NCI-H226 (cell line): ENCODE data around the gene CHRNA5.
"Not testable (repeated sequence)": the region's sequence is repeated elsewhere in the genome, so short reads cannot be mapped to it uniquely, and the experiment has no call there.

Source experiments
- DNase-seq: peaks from one replicate; pipeline ENCODE4 v3.0.0-alpha.2; 2015

Gene CHRNA5

DNA sequence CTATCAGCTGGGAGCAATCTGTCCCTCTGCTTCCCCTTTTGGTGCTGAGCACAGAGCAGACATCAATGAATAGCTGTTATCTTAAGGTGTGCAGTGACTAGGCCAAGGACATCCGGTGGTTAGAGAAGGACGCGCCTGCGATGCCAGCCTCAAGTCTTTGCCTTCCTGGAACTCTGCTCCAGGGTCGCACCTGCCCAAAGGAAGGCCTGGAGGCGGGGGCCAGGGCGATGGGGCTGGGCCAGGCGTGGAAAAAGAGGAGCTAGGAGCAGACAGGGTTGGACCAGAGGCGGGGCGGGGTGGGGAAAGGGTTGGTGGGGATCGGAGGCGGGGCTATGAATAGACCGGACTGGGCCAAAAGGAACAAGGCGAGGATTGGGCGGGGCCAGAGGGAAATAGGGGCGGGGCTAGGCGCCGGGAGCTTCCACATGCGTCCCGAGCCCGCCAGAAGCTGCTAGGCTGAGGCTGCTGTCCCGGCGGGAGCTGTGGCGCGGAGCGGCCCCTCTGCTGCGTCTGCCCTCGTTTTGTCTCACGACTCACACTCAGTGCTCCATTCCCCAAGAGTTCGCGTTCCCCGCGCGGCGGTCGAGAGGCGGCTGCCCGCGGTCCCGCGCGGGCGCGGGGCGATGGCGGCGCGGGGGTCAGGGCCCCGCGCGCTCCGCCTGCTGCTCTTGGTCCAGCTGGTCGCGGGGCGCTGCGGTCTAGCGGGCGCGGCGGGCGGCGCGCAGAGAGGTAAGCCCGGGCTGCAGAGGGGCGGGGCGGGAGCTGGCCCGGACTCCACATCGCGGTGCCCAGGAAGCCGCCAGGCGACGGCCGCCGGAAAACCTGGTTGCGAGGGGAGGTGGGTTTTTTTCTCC is at the start of gene CHRNA5:
TSS of gene CHRNA5 (plus strand) at position 424 of the 854 bp plus-strand sequence. CDS start at position 624, 200 bp downstream.
- DNase-seq: peak; percentile 90

DNA sequence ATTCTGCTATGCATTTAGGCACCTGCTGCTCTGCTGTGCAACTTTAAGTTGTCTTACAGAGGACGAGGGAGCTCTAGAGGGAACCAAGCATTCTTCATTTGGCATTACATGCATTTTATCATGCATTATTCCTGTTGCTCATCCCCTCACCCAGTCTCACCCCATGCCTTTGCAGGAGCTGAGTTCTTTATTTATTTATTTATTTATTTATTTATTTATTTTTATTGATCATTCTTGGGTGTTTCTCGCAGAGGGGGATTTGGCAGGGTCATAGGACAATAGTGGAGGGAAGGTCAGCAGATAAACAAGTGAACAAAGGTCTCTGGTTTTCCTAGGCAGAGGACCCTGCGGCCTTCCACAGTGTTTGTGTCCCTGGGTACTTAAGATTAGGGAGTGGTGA is 45.3 kb upstream of the CHRNA5 start:
- DNase-seq: not testable (repeated sequence)

DNA sequence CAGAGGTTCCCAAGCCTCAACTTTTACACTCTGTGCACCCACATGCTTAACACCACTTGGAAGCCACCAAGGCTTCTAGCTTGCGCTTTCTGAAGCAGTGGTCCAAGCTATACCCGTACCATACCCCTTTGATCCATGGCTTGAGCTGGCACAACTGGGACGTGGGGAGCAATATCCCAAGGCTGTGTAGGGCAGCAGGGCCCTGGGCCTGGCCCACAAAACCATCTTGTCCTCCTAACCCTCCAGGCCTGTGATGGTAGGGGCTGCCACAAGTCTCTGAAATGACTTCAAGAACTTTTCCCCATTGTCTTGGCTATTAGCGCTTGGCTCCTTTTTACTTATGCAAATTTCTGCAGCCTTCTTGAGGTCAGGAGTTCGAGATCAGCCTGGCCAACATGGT is 41.1 kb upstream of the CHRNA5 start:
- DNase-seq: no peak

DNA sequence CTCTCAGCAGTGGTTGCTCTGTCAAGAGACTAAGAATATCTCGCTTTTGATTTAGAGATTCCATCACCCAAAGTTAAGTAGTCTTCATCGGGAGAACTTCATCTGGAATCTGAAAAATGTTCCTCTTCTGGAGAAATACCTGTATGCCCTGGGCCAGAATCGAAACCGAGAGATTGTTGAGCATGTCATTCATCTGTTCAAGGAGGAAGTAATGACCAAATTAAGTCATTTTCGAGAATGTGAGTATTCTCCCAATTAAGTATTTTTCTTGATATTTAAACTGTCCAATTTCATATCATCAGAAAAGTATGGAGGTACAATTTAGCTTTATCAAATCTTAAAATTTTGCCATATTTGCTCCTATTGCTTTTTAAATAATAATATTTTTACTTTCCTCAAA is 38.0 kb upstream of the CHRNA5 start:
- no peak for DNase-seq

DNA sequence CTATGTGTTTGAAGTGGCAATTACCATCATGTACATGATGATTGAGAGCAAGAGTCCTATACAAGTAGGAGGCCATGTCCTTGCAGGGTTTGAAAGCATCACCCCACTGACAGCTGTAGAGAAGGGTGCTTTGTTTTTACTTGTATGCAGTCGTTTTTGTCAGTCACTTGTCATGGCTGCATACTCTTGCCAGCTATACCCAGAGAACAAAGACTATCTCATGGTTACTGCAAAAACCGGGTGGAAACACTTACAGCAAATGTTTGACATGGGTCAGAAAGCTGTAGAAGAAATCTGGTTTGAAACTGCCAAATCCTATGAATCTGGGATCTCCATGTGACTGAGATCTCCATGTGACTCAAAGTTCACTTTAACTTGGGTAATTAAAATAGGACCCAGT is 32.0 kb upstream of the CHRNA5 start:
- DNase-seq: no peak

DNA sequence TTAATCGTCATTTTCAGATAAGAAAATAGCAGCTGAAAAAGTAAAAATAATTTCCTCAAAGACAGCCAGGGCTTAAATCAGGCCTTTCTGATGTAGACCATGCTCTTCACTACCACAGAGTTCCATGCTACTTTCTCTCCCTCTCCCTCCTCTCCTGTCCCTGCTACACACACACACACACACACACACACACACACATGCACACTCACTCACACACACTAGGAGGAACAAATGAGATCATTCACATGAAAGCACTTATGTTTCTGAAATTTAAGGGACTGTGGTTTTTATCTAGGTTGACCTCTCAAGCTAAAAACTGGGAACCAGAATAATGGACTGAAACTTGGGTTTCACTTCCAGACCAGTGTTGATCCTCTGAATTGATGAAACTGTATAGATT is 29.2 kb upstream of the CHRNA5 start:
- no peak for DNase-seq

DNA sequence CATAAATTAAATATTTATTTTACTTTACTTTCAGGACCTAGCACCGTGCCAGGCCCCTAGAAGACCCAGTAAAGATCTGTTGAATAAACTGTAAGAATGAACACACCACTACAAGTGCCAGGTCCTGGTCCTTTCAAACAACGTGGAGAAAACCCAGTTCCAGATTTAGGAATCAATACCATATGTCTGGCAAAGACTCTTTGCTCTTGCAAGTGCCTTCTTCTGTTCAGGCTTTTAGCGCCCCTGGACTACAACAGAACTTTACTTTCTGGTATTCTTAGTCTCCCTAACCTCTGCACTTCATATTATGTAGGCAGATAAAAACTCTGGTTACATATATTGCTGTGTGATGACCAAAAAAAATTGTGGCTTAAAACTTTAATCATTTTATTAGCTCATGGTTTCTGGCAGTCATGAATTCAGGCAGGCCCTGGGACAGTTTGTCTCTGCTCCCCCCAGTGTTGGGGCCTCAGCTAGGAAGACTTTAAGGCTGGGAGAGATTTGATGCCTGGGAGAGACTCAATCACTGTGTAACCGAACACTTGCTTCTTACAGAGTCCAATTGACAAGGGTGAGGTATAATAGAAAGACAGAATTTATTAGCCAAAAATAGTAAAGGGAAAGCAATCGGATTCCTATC is 27.9 kb upstream of the CHRNA5 start:
- DNase-seq: no peak

DNA sequence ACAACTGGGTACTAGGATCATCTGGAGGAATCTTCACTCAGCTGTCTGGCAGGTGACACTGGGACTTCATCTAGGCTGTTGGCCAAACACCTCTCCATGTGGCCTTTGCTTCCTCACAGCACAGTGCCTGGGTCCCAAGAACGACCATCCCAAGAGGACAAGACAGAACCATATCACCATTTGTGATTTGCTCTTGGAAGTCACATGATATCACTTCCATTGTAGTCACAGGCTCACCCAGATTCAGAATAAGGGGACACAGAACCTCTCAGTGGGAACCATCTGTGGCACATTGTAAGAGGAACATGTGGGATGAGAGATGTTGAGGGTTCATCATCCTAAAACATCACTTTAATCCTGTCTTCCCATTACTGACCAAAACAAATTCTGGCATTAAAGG is 27.0 kb upstream of the CHRNA5 start:
- no peak for DNase-seq

DNA sequence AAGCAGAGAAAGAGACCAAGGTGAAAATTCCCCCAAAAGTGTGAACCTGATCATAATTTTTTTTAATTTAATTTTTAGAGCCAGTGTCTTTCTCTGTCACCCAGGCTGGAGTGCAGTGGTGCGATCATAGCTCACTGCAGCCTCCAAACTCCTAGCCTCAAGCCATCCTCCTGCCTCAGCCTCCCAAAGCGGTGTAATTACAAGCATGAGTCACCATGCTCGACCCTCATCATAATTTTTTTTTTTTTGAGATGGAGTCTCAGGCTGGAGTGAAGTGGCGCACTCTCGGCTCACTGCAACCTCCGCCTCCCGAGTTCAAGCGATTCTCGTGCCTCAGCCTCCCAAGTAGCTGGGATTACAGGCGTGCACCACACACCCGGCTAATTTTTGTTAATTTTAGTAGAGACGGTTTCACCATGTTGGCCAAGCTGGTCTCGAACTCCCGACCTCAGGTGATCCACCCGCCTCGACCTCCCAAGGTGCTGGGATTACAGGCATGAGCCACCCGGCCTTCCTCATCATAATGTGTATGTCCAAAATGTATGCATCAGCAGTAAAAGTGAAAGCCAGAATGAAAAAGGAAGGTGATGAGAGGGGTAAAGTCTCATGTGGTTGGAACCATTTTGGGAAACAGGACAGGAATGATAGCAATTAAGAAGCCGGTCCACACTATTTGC is 25.7 kb upstream of the CHRNA5 start:
- DNase-seq: not testable (repeated sequence)

DNA sequence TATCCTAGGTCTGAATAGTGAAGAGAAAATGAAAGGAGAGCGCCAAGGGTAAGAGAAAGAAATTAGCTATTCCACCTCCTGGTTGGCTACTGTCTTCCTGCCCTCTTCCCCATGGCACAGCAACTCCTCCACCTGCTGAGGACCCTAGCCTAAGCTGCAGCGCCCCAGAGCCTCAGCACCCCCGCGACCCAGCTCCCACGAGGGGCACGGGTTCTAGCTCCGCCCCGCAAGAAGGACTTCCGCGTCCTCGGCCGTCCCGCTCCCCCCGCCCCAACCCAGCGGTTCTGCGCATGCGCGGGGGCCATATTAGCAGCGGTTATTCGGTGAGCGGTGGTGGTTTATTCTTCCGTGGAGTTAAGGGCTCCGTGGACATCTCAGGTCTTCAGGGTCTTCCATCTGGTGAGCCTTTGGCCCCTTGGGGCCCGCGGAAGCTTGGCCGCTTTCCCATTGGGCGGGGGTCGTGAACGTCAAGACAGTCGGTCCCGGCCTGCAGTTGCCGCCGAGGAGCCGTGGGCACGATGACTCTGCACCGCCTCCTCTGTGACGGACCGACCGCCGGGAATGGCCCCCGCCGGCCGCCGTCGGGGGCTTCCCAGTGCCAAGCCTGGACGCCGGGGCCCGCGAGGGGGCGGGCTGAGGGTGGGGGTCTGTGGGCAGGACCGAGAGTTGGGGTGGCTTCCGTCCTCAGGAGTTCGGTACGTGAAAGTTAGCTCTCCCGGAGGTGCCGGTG is 25.0 kb upstream of the CHRNA5 start, which contains the start of gene PSMA4:
TSS of gene PSMA4 (plus strand) at position 304 of the 730 bp plus-strand sequence. CDS start 1,484 bp downstream, outside the sequence.
- peak; percentile 84 for DNase-seq

DNA sequence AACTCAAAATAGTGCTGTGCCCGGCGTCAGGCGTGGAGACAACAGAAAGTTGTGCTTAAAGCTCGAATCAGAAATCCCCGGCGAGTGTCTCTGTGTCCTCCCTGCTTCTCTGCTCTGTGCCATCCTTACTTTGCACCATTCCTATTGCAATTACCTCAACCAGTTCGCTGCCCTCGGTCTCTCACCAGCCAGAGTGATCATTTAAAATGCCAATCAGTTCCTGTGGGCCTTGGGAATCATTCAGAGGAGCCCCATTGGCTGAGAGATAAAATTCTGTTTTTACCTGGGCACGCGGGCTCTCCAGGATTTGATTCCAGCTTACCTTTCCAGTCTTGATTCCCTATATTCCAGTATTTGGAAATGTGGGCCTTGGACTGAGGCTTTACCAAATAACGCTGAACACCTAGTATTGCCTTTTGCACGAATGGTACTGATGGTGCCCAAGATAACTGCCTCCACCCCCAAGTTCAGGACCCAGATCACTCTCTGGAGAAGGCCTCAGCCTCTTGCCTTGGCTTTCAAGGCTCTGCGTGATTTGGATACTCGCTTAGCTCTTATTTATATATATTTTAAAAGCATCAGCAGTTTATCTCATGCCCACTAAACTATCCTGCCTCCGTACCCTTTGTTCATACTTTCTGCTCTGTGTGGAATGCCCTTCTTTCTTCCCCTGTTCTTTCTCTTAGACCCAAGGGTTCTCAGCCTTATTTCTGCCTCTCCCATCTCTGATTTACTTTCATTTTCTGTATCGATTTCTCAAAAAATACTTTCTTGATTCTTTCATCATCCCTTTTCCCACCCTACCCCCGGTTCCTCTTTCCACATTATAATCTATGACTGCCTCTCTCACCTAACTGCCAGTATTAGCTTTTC is 24.2 kb upstream of the CHRNA5 start:
- peak; percentile 12 for DNase-seq

DNA sequence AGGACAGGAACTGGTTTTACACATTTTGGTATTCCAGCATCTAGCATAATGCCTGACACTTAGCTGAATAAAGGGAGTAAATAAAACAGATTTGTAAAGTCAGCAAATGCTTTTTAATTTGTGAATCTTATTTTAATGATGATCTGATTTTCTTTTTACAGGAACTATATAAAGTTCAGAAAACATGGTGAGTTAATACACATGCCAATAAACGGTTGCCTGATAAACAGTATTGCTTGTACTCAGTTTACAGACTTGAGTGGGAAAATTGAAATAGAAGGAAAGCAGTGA is 23.6 kb upstream of the CHRNA5 start:
- DNase-seq: no peak

DNA sequence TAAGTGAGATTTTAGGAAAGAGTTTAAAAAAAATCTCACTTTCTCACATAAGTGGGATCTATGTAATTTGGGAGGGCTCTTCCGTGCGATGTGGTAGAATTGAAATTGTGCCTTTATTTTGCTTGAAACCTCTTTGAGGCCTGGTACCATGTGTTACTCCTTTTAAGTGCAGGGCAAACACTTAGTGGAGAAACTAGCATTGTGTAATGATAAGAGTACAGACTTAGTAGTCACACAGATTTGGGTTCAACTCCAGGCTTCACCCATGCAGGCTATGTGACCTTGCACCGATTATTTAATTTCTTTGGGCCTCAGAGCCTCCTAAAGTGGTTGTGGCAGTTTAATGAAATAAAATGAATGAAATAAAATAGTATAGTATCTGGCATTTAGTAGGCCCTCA is 22.7 kb upstream of the CHRNA5 start:
- no peak for DNase-seq

DNA sequence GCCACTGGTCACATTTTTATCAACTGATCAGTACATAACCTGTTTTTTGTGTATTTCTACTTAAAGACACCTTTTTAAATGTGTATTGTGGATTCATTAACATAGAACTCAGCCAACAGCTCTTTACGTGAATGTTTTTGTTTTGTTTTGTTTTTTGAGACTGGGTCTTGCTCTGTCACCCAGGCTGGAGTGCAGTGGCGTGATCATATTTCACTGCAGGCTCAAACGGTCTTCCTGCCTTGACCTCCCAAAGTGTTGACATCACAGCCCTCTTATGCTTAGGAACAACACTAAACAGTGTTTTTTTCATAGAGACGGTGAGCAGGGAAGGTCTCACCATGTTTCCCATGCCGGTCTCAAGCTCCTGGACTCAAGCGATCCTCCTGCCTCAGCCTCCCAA is 15.1 kb upstream of the CHRNA5 start:
- DNase-seq: no peak

DNA sequence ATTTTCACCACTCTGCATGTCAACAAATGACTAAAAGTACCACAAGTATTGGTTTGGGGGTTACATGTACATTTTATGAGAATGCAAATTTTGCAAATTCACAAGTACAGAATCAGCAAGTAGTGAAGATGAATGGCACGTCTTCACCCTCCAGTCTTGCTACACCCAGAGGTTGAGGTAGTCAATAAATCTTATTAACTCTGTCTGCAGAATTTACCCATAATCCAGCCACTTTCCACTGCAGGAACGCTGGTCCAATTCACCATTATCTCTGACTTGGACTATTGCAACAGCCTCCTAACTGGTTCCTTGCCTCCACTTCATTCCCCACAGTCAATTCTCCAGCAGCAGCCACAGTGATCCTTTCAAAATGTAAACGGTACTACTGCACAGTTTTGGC is 14.5 kb upstream of the CHRNA5 start:
- DNase-seq: no peak

DNA sequence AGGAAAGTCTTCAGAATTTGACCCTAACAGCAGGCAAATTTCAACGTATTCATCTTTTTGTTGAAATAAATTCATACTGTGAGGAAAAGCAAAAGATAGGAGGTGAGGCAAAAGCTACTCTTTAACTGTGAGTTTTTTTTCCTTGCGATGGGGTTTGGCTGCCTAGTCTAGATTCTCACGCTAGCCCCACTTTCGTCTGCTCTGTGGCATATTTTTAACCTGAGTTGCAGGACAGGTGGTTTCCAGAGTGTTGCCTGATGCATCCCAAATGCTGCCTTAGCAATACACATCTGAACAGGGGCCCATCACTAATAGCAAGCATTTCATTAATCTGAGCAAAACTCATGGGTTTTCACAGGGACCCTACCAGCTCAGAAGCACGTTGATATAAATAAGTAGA is 13.4 kb upstream of the CHRNA5 start:
- DNase-seq: no peak

DNA sequence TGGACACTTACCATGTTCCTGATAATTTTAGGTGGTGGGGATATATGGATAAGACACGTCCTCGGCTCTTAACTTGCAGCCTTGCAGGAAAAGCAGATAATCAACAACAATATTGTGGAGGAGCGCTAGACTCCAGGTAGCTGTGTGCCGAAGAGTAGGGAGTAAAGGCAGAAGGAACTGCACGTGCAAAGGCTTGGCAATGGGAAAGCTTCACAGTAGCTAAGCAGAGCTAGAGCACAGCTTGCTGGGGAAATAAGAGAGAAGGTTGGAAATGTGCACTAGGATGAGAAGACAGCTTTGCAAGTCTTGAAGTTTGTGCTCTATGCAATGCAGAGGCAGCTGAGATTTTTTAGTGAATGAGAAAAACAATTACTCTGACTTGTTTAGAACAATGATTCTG is 12.7 kb upstream of the CHRNA5 start:
- DNase-seq: no peak

DNA sequence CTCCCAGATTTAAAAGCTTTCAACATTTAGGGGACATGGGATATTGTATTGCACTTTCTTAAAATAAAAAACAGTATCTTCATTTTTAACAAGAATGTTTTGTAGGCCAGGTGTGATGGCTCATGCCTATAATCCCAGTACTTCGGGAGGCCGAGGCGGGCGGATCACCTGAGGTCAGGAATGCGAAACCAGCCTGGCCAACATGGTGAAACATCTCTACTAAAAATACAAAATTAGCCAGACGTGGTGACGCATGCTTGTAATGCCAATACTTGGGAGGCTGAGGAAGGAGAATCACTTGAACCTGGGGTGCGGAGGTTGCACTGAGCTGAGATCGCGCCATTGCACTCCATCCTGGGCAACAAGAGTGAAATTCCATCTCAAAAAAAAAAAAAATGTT is 5.1 kb upstream of the CHRNA5 start:
- not testable (repeated sequence) for DNase-seq

DNA sequence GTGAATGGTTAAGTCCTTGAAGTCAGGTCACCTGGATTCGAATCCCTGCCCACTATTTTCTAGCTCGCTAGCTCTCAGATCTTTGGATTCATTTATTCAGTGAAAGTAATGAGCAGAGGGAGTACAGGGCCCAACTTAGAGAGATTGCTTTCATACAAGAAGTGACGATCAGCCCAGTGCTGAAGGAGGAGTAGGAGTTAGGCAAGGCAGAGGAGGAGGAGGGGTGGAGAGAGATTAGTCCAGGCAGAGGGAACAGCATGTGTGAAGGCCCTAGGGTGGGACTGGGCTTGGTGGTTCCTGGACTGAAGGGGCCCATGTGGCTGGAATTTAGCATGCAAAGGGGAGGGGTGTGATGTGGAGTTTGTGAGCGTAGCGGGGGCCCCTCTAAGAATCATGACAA is 3.8 kb upstream of the CHRNA5 start:
- no peak for DNase-seq

DNA sequence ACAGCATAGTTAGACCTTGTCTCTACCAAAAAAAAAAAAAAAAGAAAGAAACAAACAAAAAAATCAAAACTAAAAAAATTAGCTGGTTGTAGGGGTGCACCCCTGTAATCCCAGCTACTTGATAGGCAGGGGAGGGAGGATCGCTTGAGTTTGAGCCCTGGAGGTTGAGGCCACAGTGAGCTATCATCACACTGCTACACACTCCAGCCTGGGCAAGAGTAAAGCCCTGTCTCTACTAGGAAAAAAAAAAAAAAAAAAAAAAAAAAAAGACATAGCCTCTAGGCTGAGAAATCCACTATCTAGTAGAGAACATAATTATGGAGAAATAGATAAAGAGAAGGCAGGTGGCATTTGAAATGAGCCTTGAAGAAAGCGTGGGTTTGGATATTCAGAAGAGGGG is 2.2 kb upstream of the CHRNA5 start:
- DNase-seq: no peak

DNA sequence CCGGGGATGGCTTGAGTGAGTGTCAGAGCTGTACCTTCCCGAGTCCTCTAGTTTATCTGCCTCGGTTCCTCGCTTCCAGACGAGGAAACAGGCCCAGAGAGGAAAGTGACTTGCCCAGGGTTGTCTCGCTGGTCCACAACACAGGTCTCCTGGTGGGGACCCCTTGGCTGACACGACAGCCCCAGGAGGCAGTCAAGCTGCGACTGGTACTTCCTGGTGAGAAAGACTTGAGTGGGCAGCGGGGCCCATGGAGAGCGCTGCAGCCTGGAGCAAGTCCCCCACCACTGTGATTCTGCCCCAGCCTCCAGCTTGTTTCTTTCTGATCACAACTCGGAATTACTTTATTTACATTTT is 600 bp upstream of the CHRNA5 start:
- no peak for DNase-seq
